GM10248 (cell line): ENCODE data around the gene CRYGA.

Experiments
- CTCF ChIA-PET: fragments of 300-600 bp; sonication (Branson Sonifier 250); formaldehyde crosslinking; extraction: SDS; loops from one replicate; lab custom pipeline; 2021; ENCODE audit warnings: antibody characterized with exemption; lab: Yijun Ruan, JAX
- POLR2A ChIA-PET: fragments of 350-650 bp; sonication (Branson Sonifier 250); formaldehyde crosslinking; extraction: SDS; loops from one replicate; lab custom pipeline; 2020; ENCODE audit warnings: antibody characterized with exemption; lab: Yijun Ruan, JAX
- DNase-seq: peaks from one replicate; pipeline ENCODE4 v3.0.0; 2012; ENCODE audit errors: extremely low spot score
- CTCF ChIP-seq: IDR thresholded peaks from 2 replicates; pipeline ENCODE4 v1.5.1; 2012; ENCODE audit warnings: mild to moderate bottlenecking, low read depth; ENCODE audit errors: extremely low read depth, missing control alignments, control extremely low read depth

CRYGA gene

GRCh38 chr2:208183972-208184705, 20.8 kb upstream of the CRYGA start:
- TF ChIP-seq CTCF: no peak
- ChIA-PET CTCF (interaction anchor here (1.6 kb wide), 1 partner anchor 9 kb away, joined by 5 read pairs; no protein-coding TSS in a partner anchor), POLR2A (no interaction called here)
- DNase-seq: no peak

GRCh38 chr2:208183526-208183925, 20.1 kb upstream of the CRYGA start:
- no peak for DNase-seq
- ChIA-PET POLR2A (no interaction called here), CTCF (interaction anchor here (1.6 kb wide), 1 partner anchor 9 kb away, joined by 5 read pairs; no protein-coding TSS in a partner anchor)
- TF ChIP-seq CTCF: no peak

- no peak for DNase-seq
- TF ChIP-seq CTCF: no peak
- CTCF ChIA-PET: no interaction called here
- POLR2A ChIA-PET: no interaction called here
Measured at GRCh38 chr2:208182835-208183234, 19.4 kb upstream of the CRYGA start.

GRCh38 chr2:208179028-208179609, 15.7 kb upstream of the CRYGA start:
- CTCF ChIA-PET: no interaction called here
- no peak for DNase-seq
- POLR2A ChIA-PET: no interaction called here

GRCh38 chr2:208175840-208176153, 12.4 kb upstream of the CRYGA start:
- POLR2A ChIA-PET: no interaction called here
- no peak for TF ChIP-seq CTCF
- CTCF ChIA-PET: interaction anchor here (0.9 to 4.1 kb wide), 22 partner anchors 10 to 1155 kb away, joined by 3 to 39 read pairs (median 5); partner anchors contain the start of genes C2orf80 and IDH1
- DNase-seq: no peak

More at GRCh38 chr2:208179028-208179609, 15.7 kb upstream of the CRYGA start:
- no peak for TF ChIP-seq CTCF

- ChIA-PET CTCF (interaction anchor here (0.5 to 4.1 kb wide), 29 partner anchors 9 to 1156 kb away, joined by 3 to 39 read pairs (median 4); partner anchors contain the start of genes C2orf80 and IDH1), POLR2A (no interaction called here)
- DNase-seq: peak; percentile 79
- TF ChIP-seq CTCF: peak; percentile 86
Measured at GRCh38 chr2:208175069-208175839, 11.9 kb upstream of the CRYGA start.
